ENCODE measurements around the gene RAMAC.
A peak's percentile ranks its signal among the peaks of the same experiment; 100 is the strongest.
"Not testable (repeated sequence)": the region's sequence is repeated elsewhere in the genome, so short reads cannot be mapped to it uniquely, and the experiment has no call there.

RAMAC gene

GRCh38 chr15:82969353-82969752 lies 16.7 kb upstream of the RAMAC start:
- no peak for DNase-seq

DNA sequence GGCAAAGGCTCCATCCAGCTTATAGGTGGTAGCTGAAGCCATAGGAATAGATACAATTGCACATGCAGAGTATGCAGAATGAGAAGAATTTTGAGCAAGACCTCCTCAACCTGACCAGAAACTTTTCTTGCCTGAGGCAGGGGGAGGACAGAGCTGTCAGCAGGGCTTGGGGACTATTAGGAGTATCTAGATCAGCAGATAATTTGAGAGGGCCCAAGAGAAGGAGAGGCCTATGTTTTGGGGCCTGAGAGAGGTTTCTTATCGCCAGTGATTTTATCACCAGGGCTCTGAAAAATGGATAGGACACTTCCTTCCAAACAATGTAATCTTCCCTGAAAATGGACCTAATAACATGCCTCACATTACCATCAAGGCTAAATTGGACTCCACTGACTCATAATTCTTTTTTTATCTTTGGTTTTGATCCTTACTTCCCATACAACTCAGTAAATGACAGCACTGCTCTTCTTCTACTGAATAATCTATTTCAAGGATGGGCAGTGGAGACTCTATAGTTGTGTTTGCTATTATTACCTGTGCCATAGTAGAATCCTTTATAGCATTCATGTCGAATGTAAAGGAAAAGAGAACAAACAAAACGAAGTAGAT lies 15.8 kb upstream of the RAMAC start:
- DNase-seq = no peak

GRCh38 chr15:82970696-82971095 lies 15.3 kb upstream of the RAMAC start:
- DNase-seq = no peak

DNA sequence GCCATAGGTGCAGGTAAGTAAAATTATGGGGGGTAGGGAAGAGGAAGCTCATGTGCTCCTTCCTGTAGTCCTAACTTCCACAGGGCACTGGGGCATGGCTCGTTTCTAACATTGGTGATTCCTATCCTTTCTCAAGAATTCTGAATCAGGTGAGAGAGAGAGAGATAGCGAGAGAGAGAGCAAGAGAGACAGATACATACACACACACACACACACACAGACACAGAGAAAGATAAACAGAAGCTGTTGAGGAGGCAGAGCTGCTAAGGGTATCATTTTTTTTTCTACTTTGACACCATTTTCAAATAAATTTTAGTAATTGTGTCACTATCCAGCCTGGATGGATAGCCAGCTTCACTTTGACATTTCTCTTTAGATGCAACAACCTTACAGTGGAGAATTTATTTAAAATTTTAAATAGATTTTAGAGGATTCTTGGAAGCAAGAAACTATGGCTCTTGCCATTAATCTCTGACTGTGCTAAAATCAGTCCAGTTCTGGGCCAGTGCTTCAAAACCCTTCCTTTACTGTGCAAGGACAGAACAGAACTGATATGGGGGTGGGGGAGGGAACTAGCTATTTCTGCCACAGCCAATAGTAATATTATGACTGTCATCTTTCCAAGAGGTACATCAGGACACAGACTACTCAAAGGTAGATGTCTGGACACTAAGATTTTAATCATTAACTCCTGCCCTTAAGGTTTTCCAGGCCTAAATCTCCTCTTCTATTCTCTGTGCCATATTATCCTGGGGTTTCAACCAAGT lies 14.6 kb upstream of the RAMAC start:
- no peak for DNase-seq

DNA sequence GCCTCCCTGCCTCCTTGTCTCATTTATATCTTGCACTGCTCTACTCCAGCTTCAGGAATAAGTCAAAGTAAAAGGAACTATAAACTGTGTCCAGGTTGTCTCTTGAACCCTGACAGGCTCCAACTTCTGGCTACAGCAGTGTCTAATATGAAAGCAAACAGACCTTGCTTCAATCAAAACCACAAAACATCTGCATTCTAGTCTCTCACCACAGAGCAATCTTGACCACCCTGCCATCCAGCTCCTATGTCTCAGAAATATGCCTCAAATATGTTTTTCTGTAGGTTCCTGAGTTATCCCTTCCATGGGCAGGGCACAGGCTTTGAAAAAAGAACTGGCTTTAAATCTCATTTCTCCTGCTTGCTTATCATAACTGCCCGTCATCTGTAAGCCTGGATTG lies 13.0 kb upstream of the RAMAC start:
- DNase-seq = no peak

DNA sequence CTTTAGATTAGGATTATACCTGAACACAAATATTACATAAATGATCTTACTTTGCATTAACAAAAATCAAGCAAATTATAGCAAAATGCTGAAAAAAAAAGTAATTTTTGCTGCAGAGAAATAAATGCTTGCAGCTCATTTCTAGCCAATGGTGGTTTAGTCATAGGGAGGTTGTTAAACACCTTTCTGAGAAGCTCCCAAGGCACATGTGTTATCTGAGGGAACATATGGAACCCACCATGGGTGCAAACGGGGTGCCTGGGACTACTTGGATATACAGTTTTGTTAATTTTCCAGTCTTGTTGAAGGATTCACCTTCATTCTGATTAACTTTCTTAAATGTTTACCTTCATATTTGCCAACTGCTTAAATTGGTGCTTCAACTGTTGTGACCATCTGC lies 8.9 kb upstream of the RAMAC start:
- no peak for DNase-seq

DNA sequence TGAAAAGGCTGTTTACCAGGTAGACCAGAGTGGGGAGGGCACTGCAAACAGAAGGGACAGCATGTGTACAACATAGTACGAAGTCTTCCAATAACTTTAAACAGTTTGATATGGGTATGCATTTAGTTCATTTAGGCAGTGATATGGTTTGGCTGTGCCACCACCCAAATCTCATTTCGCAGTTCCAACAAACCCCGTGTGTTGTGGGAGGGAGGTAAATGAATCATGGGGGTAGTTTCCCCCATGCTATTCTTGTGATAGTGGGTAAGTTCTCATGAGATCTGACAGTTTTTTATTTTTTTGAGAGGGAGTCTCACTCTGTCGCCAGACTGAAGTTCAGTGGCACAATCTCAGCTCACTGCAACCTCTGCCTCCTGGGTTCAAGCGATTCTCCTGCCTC lies 7.6 kb upstream of the RAMAC start:
- no peak for DNase-seq

GRCh38 chr15:82979726-82980125 lies 6.3 kb upstream of the RAMAC start:
- DNase-seq = no peak

GRCh38 chr15:82980981-82981380 lies 5.0 kb upstream of the RAMAC start:
- DNase-seq = no peak

GRCh38 chr15:82986442-82986780 lies 401 bp downstream of the RAMAC start:
- no peak for DNase-seq

GRCh38 chr15:82992436-82992998 lies 6.5 kb downstream of the RAMAC start:
- DNase-seq = no peak

GRCh38 chr15:82993144-82993543 lies 7.1 kb downstream of the RAMAC start:
- DNase-seq = no peak

DNA sequence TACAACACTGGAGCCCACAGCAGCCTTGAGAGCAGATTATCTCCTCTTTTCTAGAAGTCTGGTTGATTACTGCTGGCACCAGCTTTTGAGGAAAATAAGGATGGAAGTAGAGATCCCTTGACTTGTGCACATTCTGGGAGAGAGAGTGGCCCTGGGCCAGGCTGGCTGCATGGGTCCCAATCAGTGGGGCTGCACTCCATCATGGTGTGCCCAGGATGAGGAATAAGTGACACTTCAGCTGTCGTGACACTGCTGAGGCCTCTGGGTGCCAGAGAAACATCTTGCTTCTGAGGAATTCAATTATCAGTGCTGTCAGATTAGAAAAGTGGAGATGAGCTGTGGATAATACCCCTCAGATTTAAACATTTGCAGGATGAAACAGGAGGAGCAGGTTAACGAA lies 9.1 kb downstream of the RAMAC start:
- no peak for DNase-seq

GRCh38 chr15:82995938-82996337 lies 9.9 kb downstream of the RAMAC start:
- DNase-seq = peak; percentile 49

DNA sequence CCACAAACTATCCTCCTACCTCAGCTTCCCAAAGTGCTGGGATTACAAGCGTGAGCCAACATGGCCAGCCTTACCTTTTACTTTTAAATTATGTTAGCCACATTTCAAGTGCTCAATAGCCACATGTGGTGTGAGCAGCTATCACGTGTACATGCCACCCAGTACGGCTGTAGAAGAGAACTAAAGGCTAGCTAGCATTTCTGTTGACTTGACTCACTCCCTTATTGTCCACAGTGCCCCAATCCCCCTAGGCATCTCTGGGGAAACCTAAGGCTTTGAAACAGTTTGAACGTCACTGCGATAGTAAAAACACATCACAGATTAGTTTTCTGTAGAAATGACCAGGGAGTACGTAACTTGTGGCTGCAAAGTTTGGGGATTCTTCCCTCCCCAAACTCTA lies 13.4 kb downstream of the RAMAC start:
- DNase-seq = no peak

DNA sequence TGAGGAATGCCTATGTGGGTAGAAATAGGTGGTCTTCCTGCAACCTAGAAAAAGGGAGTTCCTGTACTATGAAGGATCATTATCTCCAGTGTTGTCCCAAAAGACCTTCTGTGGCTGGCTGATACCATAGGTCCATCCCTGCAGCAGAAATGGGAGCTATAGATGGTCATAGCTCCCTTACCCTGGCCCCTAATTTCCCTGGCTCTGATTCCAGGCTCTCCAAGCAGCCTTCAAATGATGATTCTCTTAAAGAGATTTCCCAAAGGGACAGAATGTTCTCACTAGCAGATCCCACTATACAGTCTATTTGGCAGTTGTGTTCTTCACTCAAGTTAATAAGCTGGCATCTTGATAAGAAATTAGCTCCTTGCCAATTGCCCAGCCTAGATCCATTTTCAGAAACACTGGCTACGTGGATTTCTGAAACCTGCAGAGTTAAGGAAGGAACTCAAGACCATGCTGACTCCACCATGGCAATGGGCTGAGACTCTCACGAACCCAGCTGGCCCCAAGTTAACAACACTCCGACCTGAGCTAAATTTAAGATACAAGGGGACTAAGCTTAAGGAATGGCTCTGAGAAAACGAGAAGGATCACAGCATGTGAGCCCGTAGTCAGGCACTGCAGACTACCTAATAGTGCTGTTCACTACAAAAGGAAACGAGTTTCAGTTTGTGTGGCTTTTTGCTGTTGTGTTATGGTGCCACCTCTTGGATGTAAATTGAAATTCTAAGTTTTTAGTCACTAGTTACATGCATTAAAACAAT lies 14.1 kb downstream of the RAMAC start:
- DNase-seq = no peak

DNA sequence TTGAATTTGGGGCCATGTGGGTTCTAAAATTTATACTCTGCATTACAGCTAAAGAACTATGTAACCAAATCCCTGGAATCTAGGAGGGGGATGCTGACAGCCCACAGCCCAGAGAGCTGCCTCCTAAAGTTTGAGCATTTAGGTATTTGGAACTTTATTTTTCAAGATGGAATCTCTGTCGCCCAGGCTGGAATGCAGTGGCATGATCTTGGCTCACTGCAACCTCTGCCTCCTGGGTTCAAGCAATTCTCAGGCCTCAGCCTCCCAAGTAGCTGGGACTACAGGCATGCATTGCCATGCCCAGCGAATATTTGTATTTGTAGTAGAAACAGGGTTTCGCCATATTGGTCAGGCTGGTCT lies 14.6 kb downstream of the RAMAC start:
- DNase-seq = not testable (repeated sequence)

GRCh38 chr15:83010709-83011270 lies 24.8 kb downstream of the RAMAC start:
- no peak for DNase-seq

DNA sequence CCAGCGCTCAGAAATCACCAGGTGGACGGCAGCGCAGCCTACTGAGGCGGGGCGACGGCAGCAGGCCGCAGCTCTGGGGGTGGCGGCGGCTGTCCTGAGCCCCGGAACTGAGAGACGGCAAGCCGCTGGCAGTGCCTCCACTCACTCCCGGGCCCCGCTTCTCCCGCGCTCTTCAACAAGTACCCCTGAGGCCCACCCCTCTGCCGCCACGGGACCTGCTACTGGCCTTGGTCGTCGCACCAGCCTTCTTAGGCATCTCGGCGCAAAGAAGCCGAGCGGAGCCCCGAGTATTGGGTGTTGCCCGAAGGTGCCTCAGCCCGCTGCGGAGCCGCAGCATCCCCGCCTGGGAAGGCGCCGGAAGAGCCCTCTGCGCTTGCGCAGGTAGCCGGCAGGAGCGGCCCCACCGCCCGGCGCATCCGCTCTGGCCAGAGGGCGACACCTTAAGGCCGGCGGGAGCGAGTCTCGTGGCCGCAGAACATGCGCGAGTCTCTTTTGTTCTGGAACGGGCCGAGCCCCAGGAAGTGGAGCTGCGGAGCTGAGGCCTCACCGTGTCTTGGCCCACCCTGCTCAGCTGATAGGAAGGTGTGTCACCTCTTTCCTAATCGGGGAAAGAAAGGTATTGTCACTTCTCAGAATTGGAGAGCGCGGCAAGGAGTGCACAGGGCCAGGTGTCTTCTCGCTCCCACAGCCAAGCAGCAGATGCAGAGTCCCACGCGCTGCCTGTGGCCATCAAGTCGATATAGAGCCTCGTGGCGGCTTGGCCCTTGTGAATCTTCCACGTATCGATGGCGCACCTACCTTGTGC lies 25.5 kb downstream of the RAMAC start, which contains the start of gene C15orf40:
Gene C15orf40, minus strand, starts transcription at position 369 of the 805 bp plus-strand sequence. Its CDS starts 32 bp downstream, at position 337.
- DNase-seq = peak; percentile 67

DNA sequence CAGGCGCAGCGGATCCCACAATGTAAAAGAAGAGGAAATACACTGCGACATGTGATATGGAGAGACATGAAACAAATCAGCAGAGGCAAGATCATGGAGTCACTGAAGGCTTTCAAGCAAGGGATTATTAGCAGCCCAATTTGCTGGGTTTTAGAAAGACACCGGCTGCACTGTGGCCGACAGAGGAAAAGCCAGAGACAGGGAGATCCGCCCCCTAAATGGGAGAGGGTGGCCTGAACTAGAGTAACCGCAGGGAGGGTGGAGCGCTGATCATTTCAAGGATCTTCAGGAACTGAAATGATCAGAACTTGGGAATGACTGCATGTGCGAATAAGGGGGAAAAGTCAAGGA lies 26.0 kb downstream of the RAMAC start:
- no peak for DNase-seq

- DNase-seq = no peak
Observed at GRCh38 chr15:83012636-83013035, 26.6 kb downstream of the RAMAC start.

DNA sequence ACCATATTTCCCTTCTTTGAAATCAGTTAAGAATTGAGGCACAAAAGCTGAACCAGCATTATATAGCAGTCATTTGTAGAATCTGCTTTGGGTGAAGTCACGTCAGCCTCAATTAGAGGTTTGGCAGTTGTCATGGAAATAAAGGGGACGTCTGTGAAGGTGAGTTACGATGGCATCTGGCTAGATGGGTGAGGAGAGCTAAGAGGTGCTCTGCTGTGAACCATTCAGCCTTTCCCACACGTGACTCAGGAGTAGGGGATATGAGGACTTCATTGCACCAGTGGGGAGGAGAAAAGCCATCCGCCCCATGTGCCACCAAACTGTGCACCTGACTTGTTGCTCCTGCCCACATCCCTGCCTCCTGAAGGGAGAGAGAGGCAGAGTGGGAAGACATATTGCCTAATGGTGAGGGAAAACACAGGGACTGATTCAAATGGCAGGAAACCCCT lies 28.2 kb downstream of the RAMAC start:
- no peak for DNase-seq

GRCh38 chr15:83015361-83015760 lies 29.4 kb downstream of the RAMAC start:
- no peak for DNase-seq

Measured in NCI-H1436 treated with DMSO at 0.1 percent for 48 hours (cell line).